Panc1 (cell line): ENCODE results near the gene AKAP6. TPM values are rescaled to one million over a fixed set of nuclear protein-coding genes. Genes with fewer than 3 reads are reported as not detected.

Experiments used
- ATAC-seq: fragments of 200-7000 bp; cut with Tn5 transposase; 2 replicates; pipeline ENCODE4 v1.9.1; 2020; ENCODE audit warnings: mild to moderate bottlenecking, moderate library complexity
- BruUV-seq: library from RNA; stranded (reverse); fragments of 400-500 nt; replicated peaks from 2 replicates; lab custom pipeline; 2021; lab: Mats Ljungman, UMichigan
- CTCF ChIA-PET: fragments of 300-600 bp; sonication (Branson Sonifier 250); formaldehyde crosslinking; loops from one replicate; lab custom pipeline; 2022; ENCODE audit warnings: antibody characterized with exemption; lab: Charles Lee
- POLR2A ChIA-PET: fragments of 300-600 bp; sonication (Branson Sonifier 250); formaldehyde crosslinking; loops from one replicate; lab custom pipeline; 2022; ENCODE audit warnings: antibody characterized with exemption; lab: Charles Lee
- DNase-seq: peaks from one replicate; pipeline ENCODE4 v3.0.0-alpha.2; 2010; ENCODE audit warnings: low read depth, low spot score
- H3K27ac ChIP-seq: 2 replicates; pipeline ENCODE4 v1.5.1; 2011; ENCODE audit warnings: mild to moderate bottlenecking, low read length, inconsistent platforms
- H3K27me3 ChIP-seq: fragments of 200-500 bp; sonication (Bioruptor generic); 2 replicates; pipeline ENCODE4 v1.6.0; 2014; ENCODE audit warnings: low read length, inconsistent platforms; ENCODE audit not compliant: control insufficient read depth, insufficient read depth
- H3K36me3 ChIP-seq: fragments of 200-500 bp; sonication (Bioruptor generic); 2 replicates; pipeline ENCODE4 v1.5.1; 2014; ENCODE audit warnings: inconsistent platforms, mild to moderate bottlenecking, low read length, moderate library complexity; ENCODE audit not compliant: control insufficient read depth, insufficient read depth
- H3K4me1 ChIP-seq: 2 replicates; pipeline ENCODE4 v1.5.1; 2011; ENCODE audit warnings: inconsistent platforms, mild to moderate bottlenecking, low read length, moderate library complexity; ENCODE audit not compliant: control insufficient read depth, insufficient read depth
- H3K4me3 ChIP-seq, 2 experiments: 2 replicates each; pipeline ENCODE4 v1.5.1; 2011 to 2012; ENCODE audit warnings: low read depth in 2 of 2, low read length in 2 of 2, mild to moderate bottlenecking in 2 of 2, inconsistent platforms in 1 of 2, moderate library complexity in 1 of 2
- H3K9me3 ChIP-seq: fragments of 200-500 bp; sonication (Bioruptor generic); 2 replicates; pipeline ENCODE4 v1.5.1; 2014; ENCODE audit warnings: low read depth, mild to moderate bottlenecking, inconsistent platforms, low read length, moderate library complexity; ENCODE audit not compliant: control insufficient read depth, insufficient read depth
- POLR2AphosphoS5 ChIP-seq: IDR thresholded peaks from 2 replicates; pipeline ENCODE4 v1.6.1; 2012; ENCODE audit warnings: mild to moderate bottlenecking, low read depth, low read length, moderate library complexity
- SIN3A ChIP-seq: IDR thresholded peaks from 2 replicates; pipeline ENCODE4 v1.6.1; 2012; ENCODE audit warnings: low read depth, mild to moderate bottlenecking, low read length, moderate library complexity, borderline replicate concordance; ENCODE audit not compliant: insufficient read depth
- TCF7L2 ChIP-seq: IDR thresholded peaks from 2 replicates; pipeline ENCODE4 v1.6.1; 2011; ENCODE audit warnings: mild to moderate bottlenecking, low read depth, low read length, inconsistent platforms
- in situ Hi-C: cut with HindIII; loops from 2 replicates; pipeline ENCODE4 v1.10.0; 2016; ENCODE audit warnings: low sequenced_read_pairs, low pct_unique_long_range_greater_than_20kb
- intact Hi-C: fragments of 100-400 bp; cut with micrococcal nuclease; formaldehyde crosslinking; loops from one replicate; pipeline ENCODE4 v1.10.0; 2022; ENCODE audit not compliant: unreplicated experiment
- total RNA-seq: library from RNA; stranded (reverse); gene quantifications from one replicate; pipeline ENCODE4 v1.2.1, GENCODE V29; 2021; ENCODE audit not compliant: unreplicated experiment
- TF ChIP-seq, protein P1 (sequence below): fragments of 450-650 bp; IDR thresholded peaks from 2 replicates; pipeline ENCODE4 v1.5.1; 2017; ENCODE audit warnings: mild to moderate bottlenecking
- TF ChIP-seq, protein P2 (sequence below), 2 experiments: IDR thresholded peaks; 2 replicates each; pipeline ENCODE4 v1.6.1; 2011 to 2012; ENCODE audit warnings: low read depth in 2 of 2, control low read depth in 1 of 2, low read length in 1 of 2, mild to moderate bottlenecking in 1 of 2, moderate library complexity in 1 of 2; ENCODE audit not compliant: insufficient read depth in 1 of 2

AKAP6 gene
- total RNA-seq, 1 experiment from 2014 or later, result 0.82 TPM

DNA sequence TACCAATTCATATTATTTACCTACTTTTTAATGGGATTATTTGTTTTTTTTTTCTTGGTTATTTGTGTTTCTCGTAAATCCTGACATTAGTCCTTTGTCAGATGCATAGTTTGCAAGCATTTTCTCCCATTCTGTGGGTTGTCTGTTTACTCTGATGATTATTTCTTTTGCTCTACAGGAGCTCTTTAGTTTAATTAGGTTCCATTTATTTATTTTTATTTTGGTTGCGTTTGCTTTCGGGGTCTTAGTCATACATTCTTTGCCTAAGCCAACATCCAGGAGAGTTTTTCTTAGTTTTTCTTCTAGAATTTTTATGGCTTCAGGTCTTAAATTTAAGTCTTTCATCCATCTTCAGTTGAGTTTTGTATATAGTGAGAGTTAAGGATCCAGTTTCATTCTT lies 289.9 kb downstream of the AKAP6 start:
- TF ChIP-seq, protein P1, sequence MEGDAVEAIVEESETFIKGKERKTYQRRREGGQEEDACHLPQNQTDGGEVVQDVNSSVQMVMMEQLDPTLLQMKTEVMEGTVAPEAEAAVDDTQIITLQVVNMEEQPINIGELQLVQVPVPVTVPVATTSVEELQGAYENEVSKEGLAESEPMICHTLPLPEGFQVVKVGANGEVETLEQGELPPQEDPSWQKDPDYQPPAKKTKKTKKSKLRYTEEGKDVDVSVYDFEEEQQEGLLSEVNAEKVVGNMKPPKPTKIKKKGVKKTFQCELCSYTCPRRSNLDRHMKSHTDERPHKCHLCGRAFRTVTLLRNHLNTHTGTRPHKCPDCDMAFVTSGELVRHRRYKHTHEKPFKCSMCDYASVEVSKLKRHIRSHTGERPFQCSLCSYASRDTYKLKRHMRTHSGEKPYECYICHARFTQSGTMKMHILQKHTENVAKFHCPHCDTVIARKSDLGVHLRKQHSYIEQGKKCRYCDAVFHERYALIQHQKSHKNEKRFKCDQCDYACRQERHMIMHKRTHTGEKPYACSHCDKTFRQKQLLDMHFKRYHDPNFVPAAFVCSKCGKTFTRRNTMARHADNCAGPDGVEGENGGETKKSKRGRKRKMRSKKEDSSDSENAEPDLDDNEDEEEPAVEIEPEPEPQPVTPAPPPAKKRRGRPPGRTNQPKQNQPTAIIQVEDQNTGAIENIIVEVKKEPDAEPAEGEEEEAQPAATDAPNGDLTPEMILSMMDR, result no peak
- TF ChIP-seq TCF7L2 (no peak), SIN3A (no peak)
- TF ChIP-seq, protein P2, sequence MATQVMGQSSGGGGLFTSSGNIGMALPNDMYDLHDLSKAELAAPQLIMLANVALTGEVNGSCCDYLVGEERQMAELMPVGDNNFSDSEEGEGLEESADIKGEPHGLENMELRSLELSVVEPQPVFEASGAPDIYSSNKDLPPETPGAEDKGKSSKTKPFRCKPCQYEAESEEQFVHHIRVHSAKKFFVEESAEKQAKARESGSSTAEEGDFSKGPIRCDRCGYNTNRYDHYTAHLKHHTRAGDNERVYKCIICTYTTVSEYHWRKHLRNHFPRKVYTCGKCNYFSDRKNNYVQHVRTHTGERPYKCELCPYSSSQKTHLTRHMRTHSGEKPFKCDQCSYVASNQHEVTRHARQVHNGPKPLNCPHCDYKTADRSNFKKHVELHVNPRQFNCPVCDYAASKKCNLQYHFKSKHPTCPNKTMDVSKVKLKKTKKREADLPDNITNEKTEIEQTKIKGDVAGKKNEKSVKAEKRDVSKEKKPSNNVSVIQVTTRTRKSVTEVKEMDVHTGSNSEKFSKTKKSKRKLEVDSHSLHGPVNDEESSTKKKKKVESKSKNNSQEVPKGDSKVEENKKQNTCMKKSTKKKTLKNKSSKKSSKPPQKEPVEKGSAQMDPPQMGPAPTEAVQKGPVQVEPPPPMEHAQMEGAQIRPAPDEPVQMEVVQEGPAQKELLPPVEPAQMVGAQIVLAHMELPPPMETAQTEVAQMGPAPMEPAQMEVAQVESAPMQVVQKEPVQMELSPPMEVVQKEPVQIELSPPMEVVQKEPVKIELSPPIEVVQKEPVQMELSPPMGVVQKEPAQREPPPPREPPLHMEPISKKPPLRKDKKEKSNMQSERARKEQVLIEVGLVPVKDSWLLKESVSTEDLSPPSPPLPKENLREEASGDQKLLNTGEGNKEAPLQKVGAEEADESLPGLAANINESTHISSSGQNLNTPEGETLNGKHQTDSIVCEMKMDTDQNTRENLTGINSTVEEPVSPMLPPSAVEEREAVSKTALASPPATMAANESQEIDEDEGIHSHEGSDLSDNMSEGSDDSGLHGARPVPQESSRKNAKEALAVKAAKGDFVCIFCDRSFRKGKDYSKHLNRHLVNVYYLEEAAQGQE (IDR thresholded peaks at IDR 0.05; ENCODE audit: insufficient read depth in 1 of 2, low read depth in 2 of 2, low read length in 1 of 2), result no peak
- DNase-seq, result no peak
- Histone ChIP-seq H3K4me1 (no peaks in the 10 kb centered on the region), H3K36me3 (no peaks in the 10 kb centered on the region), H3K4me3 (no peak overlapping the region), H3K27me3 (no peaks in the 10 kb centered on the region), H3K9me3 (no peaks in the 10 kb centered on the region), H3K27ac (no peak overlapping the region)
- CTCF ChIA-PET, result interaction anchor here (0.7 kb wide), 1 partner anchor 93 kb away, joined by 4 read pairs; no protein-coding TSS in a partner anchor
- no TSS peak for BruUV-seq
- POLR2A ChIA-PET, result no interaction called here
- intact Hi-C loops, result no loop called here
- in situ Hi-C loops, result no loop called here
- no peak for ATAC-seq

DNA sequence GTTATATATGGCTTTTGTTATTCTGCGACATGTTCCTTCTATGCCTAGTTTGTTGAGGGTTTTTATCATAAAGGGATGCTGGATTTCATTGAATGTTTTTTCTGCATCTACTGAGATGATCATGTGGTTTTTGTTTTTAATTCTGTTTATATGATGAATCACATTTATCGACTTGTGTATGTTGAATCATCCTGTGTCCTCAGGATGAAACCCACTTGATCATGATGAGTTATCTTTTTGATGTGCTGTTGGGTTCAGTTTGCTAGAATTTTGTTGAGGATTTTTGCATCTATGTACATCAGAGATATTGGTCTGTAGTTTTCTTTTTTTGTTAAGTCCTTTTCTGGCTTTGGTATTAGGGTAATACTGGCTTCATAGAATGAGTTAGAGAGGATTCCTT lies 291.2 kb downstream of the AKAP6 start:
- DNase-seq, result no peak
- ATAC-seq, result no peak
- CTCF ChIA-PET, result no interaction called here
- TF ChIP-seq POLR2AphosphoS5 (no peak), TCF7L2 (no peak), SIN3A (no peak)
- TF ChIP-seq, protein P2 (IDR thresholded peaks at IDR 0.05; ENCODE audit: insufficient read depth in 1 of 2, low read depth in 2 of 2, low read length in 1 of 2), result no peak
- TF ChIP-seq, protein P1, result no peak
- in situ Hi-C loops, result no loop called here
- no peaks in the 10 kb centered on the region for H3K9me3 ChIP-seq
- H3K27me3 ChIP-seq, result no peaks in the 10 kb centered on the region
- intact Hi-C loops, result no loop called here
- no peaks in the 10 kb centered on the region for H3K4me1 ChIP-seq
- POLR2A ChIA-PET, result no interaction called here
- H3K36me3 ChIP-seq, result no peaks in the 10 kb centered on the region
- H3K4me3 ChIP-seq, result no peak overlapping the region
- no peak overlapping the region for H3K27ac ChIP-seq
- no TSS peak for BruUV-seq
